Lower leg skin (tissue), 4 donors: ENCODE measurements around the gene KRTAP12-1. TPM values are rescaled to one million over a fixed set of nuclear protein-coding genes. Genes with fewer than 3 reads are reported as not detected.
"Not testable (repeated sequence)": the region's sequence is repeated elsewhere in the genome, so short reads cannot be mapped to it uniquely, and the experiment has no call there.

ENCODE experiments used
- DNase-seq, 2 donors: peaks; one replicate each; pipeline ENCODE4 v3.0.0-alpha.2; 2019; ENCODE audit warnings: low spot score in 2 of 2
- H3K4me3 ChIP-seq: fragments of 200-600 bp; sonication (generic); 2 replicates; pipeline ENCODE4 v1.5.1; 2017; ENCODE audit warnings: mild to moderate bottlenecking, low read depth; ENCODE audit not compliant: poor library complexity, severe bottlenecking
- CTCF ChIP-seq, 3 donors: fragments of 450-650 bp; IDR thresholded peaks; one replicate each; pipeline ENCODE4 v1.5.1; 2016; ENCODE audit warnings: antibody characterized with exemption in 3 of 3, mild to moderate bottlenecking in 3 of 3, moderate library complexity in 2 of 3
- POLR2A ChIP-seq, 2 donors: fragments of 450-650 bp; IDR thresholded peaks; one replicate each; pipeline ENCODE4 v1.6.1; 2016 to 2017; ENCODE audit warnings: antibody characterized with exemption in 2 of 2, mild to moderate bottlenecking in 1 of 2, moderate library complexity in 1 of 2
- WGBS, 2 donors: methylation state at CpG; one replicate each; pipeline ENCODE4 v1.1.5; 2018; 5-methylcytosine and 5-hydroxymethylcytosine counted together
- intact Hi-C: fragments of 100-400 bp; cut with DNase I; formaldehyde crosslinking; loops from one replicate; pipeline ENCODE4 v1.15.0; 2023; ENCODE audit warnings: low total_unique reads
- total RNA-seq, 4 donors: library from RNA; depleted of rRNA; stranded (reverse); fragments of >200 nt; gene quantifications; one replicate each; pipeline ENCODE4 v1.1.0, GENCODE V29; 2016

The KRTAP12-1 gene
- total RNA-seq, 4 donors from 2014 or later, result 12.3 TPM; not detected in 3

GRCh38 chr21:44696572-44696971 is 14.6 kb upstream of the KRTAP12-1 start:
- DNase-seq, result peak in 1 of 2 donors; percentile 61
- intact Hi-C loops, result no loop called here
- WGBS, 2 donors, result 75 to 78% methylated on average over 10 of the region's 10 CpGs
- TF ChIP-seq CTCF (IDR thresholded peaks at IDR 0.05) (no peak), POLR2A (IDR thresholded peaks at IDR 0.05) (no peak)
- no peak overlapping the region for H3K4me3 ChIP-seq

GRCh38 chr21:44695641-44696040 is 13.7 kb upstream of the KRTAP12-1 start:
- H3K4me3 ChIP-seq, result no peak overlapping the region
- intact Hi-C loops, result no loop called here
- peak in 1 of 2 donors; percentile 34 for DNase-seq
- TF ChIP-seq POLR2A (IDR thresholded peaks at IDR 0.05) (no peak), CTCF (IDR thresholded peaks at IDR 0.05) (no peak)
- 85 to 86% methylated on average over 8 of the region's 8 CpGs for WGBS, 2 donors

- 65 to 74% methylated on average over 8 of the region's 8 CpGs for WGBS, 2 donors
- no peak overlapping the region for H3K4me3 ChIP-seq
- TF ChIP-seq CTCF (IDR thresholded peaks at IDR 0.05), result no peak
- TF ChIP-seq POLR2A (IDR thresholded peaks at IDR 0.05), result no peak
- intact Hi-C loops, result no loop called here
- peak in 1 of 2 donors; percentile 68 for DNase-seq
These were observed 13.2 kb upstream of the KRTAP12-1 start for GRCh38 chr21:44695184-44695583.

GRCh38 chr21:44694776-44695175 is 12.8 kb upstream of the KRTAP12-1 start:
- no peak overlapping the region for H3K4me3 ChIP-seq
- intact Hi-C loops, result no loop called here
- DNase-seq, result peak in 1 of 2 donors; percentile 59
- 75 to 80% methylated on average over 11 of the region's 11 CpGs for WGBS, 2 donors
- TF ChIP-seq CTCF (IDR thresholded peaks at IDR 0.05) (no peak), POLR2A (IDR thresholded peaks at IDR 0.05) (no peak)

- intact Hi-C loops, result no loop called here
- no peak for DNase-seq
- TF ChIP-seq CTCF (IDR thresholded peaks at IDR 0.05), result no peak
- H3K4me3 ChIP-seq, result no peak overlapping the region
- 49 to 57% methylated on average over 2 of the region's 2 CpGs for WGBS, 2 donors
These were observed 11.0 kb upstream of the KRTAP12-1 start for GRCh38 chr21:44692798-44693512.

GRCh38 chr21:44691686-44692085 is 9.7 kb upstream of the KRTAP12-1 start:
- no peak for TF ChIP-seq CTCF (IDR thresholded peaks at IDR 0.05)
- no peak for TF ChIP-seq POLR2A (IDR thresholded peaks at IDR 0.05)
- DNase-seq, result no peak
- intact Hi-C loops, result no loop called here
- H3K4me3 ChIP-seq, result no peak overlapping the region
- WGBS, 2 donors, result 46 to 52% methylated on average over 2 of the region's 2 CpGs

GRCh38 chr21:44689740-44690139 is 7.8 kb upstream of the KRTAP12-1 start:
- 80 to 85% methylated on average over 3 of the region's 3 CpGs for WGBS, 2 donors
- H3K4me3 ChIP-seq, intact Hi-C loops: not testable (repeated sequence)
- peak in 1 of 2 donors; percentile 14 for DNase-seq
